Astrocyte (in vitro differentiated cells and primary cell): ENCODE measurements around the gene TMEM176B. TPM values are rescaled to one million over a fixed set of nuclear protein-coding genes. Genes with fewer than 3 reads are reported as not detected.

Source experiments
- DNase-seq: peaks from one replicate; pipeline ENCODE4 v3.0.0-alpha.2; 2010; ENCODE audit warnings: low read depth
- FAIRE-seq: peaks from 2 replicates; lab custom pipeline; 2011; peaks lifted over from hg19 to GRCh38; lab: Jason Lieb, UNC
- H2AFZ ChIP-seq: 2 replicates; pipeline ENCODE4 v1.6.0; 2012; ENCODE audit warnings: low read depth, low read length, inconsistent platforms
- H3K27ac ChIP-seq: 2 replicates; pipeline ENCODE4 v1.5.1; 2011; ENCODE audit warnings: low read depth, low read length, inconsistent platforms
- H3K27me3 ChIP-seq: 2 replicates; pipeline ENCODE4 v1.6.0; 2011; ENCODE audit warnings: low read length, inconsistent platforms; ENCODE audit not compliant: insufficient read depth
- H3K36me3 ChIP-seq: 2 replicates; pipeline ENCODE4 v1.5.1; 2011; ENCODE audit warnings: low read length, inconsistent platforms; ENCODE audit not compliant: insufficient read depth
- H3K4me1 ChIP-seq: 2 replicates; pipeline ENCODE4 v1.5.1; 2011; ENCODE audit warnings: low read length, inconsistent platforms; ENCODE audit not compliant: insufficient read depth
- H3K4me2 ChIP-seq: 2 replicates; pipeline ENCODE4 v1.6.0; 2012; ENCODE audit warnings: low read length, inconsistent platforms
- H3K4me3 ChIP-seq: 2 replicates; pipeline ENCODE4 v1.5.1; 2011; ENCODE audit warnings: low read depth, mild to moderate bottlenecking, low read length, inconsistent platforms; ENCODE audit not compliant: insufficient read depth
- H3K79me2 ChIP-seq: 2 replicates; pipeline ENCODE4 v1.6.0; 2012; ENCODE audit warnings: mild to moderate bottlenecking, low read length, inconsistent platforms; ENCODE audit not compliant: insufficient read depth
- H3K9ac ChIP-seq: 2 replicates; pipeline ENCODE4 v1.6.0; 2012; ENCODE audit warnings: mild to moderate bottlenecking, low read length, inconsistent platforms
- H3K9me3 ChIP-seq: 2 replicates; pipeline ENCODE4 v1.5.1; 2012; ENCODE audit warnings: low read depth, mild to moderate bottlenecking, low read length, inconsistent platforms; ENCODE audit not compliant: insufficient read depth
- H4K20me1 ChIP-seq: 2 replicates; pipeline ENCODE4 v1.6.0; 2012; ENCODE audit warnings: low read length, inconsistent platforms; ENCODE audit not compliant: insufficient read depth
- H3K27ac Mint-ChIP-seq: one replicate; pipeline ENCODE4 v1.8.0; 2021; ENCODE audit warnings: mild to moderate bottlenecking, mixed read lengths; ENCODE audit not compliant: unreplicated experiment
- H3K27me3 Mint-ChIP-seq: one replicate; pipeline ENCODE4 v1.8.0; 2021; ENCODE audit warnings: low read depth, mixed read lengths; ENCODE audit not compliant: unreplicated experiment
- H3K36me3 Mint-ChIP-seq: one replicate; pipeline ENCODE4 v1.8.0; 2021; ENCODE audit warnings: low read depth, mixed read lengths; ENCODE audit not compliant: unreplicated experiment
- H3K4me1 Mint-ChIP-seq: one replicate; pipeline ENCODE4 v1.8.0; 2021; ENCODE audit warnings: low read depth, mixed read lengths; ENCODE audit not compliant: unreplicated experiment
- H3K4me3 Mint-ChIP-seq: one replicate; pipeline ENCODE4 v1.8.0; 2021; ENCODE audit warnings: mild to moderate bottlenecking, moderate library complexity, mixed read lengths; ENCODE audit not compliant: unreplicated experiment
- H3K9me3 Mint-ChIP-seq: one replicate; pipeline ENCODE4 v1.8.0; 2021; ENCODE audit warnings: mild to moderate bottlenecking, mixed read lengths; ENCODE audit not compliant: unreplicated experiment
- EZH2 ChIP-seq: IDR thresholded peaks from 2 replicates; pipeline ENCODE4 v1.6.1; 2012; ENCODE audit warnings: mild to moderate bottlenecking, low read length, inconsistent platforms; ENCODE audit not compliant: insufficient read depth
- total RNA-seq: library from RNA; stranded (reverse); gene quantifications from 2 replicates; pipeline ENCODE4 v1.2.1, GENCODE V29; 2021
- TF ChIP-seq, protein P1 (sequence below): IDR thresholded peaks from 2 replicates; pipeline ENCODE4 v1.5.1; 2011; ENCODE audit warnings: low read depth, mild to moderate bottlenecking, inconsistent platforms, low read length, moderate library complexity; ENCODE audit not compliant: insufficient read depth

The TMEM176B gene
- total RNA-seq, 1 donor from 2014 or later, result 0.32 TPM

DNA sequence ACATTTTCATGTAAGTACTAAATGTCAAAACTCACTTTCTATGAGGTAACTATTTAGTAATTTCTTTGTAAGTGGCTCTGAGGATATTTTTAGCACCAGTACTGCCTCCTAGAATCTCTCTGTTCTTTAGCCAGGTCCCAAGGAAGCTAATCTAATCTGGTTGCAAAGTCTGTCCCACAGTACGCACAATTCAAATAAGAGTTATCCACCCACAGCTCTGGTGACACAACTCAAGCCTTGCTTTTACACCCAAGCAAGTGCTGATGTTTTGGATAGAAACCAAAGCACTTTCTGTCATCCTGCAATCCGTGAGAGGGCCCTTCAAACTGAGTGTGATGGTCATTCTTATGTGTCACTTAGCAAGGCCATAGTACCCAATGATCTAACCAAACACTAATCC is 48.5 kb downstream of the TMEM176B start:
- no peak overlapping the region for H2AFZ ChIP-seq
- no peak overlapping the region for H3K4me2 ChIP-seq
- H3K9me3 ChIP-seq, result no peaks in the 10 kb centered on the region
- H3K27me3 ChIP-seq, result no peaks in the 10 kb centered on the region
- peaks cover under 1% of the 10 kb centered on the region for H3K36me3 Mint-ChIP-seq
- no peak overlapping the region for H3K27ac ChIP-seq
- H3K27ac Mint-ChIP-seq, result no peak overlapping the region
- no peaks in the 10 kb centered on the region for H3K36me3 ChIP-seq
- H3K4me3 Mint-ChIP-seq, result no peak overlapping the region
- no peaks in the 10 kb centered on the region for H3K4me1 ChIP-seq
- no peaks in the 10 kb centered on the region for H3K79me2 ChIP-seq
- no peaks in the 10 kb centered on the region for H4K20me1 ChIP-seq
- FAIRE-seq (no peak), DNase-seq (no peak)
- no peak overlapping the region for H3K4me3 ChIP-seq
- H3K27me3 Mint-ChIP-seq, result peaks cover 24% of the 10 kb centered on the region
- H3K9me3 Mint-ChIP-seq, result peaks cover 4% of the 10 kb centered on the region
- no peak for TF ChIP-seq EZH2
- TF ChIP-seq, protein P1, sequence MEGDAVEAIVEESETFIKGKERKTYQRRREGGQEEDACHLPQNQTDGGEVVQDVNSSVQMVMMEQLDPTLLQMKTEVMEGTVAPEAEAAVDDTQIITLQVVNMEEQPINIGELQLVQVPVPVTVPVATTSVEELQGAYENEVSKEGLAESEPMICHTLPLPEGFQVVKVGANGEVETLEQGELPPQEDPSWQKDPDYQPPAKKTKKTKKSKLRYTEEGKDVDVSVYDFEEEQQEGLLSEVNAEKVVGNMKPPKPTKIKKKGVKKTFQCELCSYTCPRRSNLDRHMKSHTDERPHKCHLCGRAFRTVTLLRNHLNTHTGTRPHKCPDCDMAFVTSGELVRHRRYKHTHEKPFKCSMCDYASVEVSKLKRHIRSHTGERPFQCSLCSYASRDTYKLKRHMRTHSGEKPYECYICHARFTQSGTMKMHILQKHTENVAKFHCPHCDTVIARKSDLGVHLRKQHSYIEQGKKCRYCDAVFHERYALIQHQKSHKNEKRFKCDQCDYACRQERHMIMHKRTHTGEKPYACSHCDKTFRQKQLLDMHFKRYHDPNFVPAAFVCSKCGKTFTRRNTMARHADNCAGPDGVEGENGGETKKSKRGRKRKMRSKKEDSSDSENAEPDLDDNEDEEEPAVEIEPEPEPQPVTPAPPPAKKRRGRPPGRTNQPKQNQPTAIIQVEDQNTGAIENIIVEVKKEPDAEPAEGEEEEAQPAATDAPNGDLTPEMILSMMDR, result no peak
- H3K9ac ChIP-seq, result no peak overlapping the region
- peaks cover 7% of the 10 kb centered on the region for H3K4me1 Mint-ChIP-seq

DNA sequence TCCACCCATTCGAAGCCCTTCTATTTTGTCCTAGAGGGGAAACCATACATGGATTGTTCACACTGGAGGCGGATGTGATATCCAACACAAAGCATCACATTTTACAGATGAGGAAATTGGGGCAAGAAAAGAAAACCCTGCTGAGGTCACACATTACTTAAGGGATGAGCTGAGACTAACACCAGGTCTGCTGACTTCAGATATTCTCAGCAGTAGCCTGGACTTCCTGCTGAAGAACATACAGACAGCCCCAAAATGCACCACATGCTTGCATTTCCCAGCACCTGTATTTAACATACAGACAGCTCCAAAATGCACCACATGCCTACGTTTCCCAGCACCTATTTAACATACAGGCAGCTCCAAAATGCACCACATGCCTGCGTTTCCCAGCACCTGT is 51.8 kb downstream of the TMEM176B start:
- FAIRE-seq, result no peak
- DNase-seq, result no peak
- no peak overlapping the region for H3K27ac Mint-ChIP-seq
- H3K9me3 Mint-ChIP-seq, result peaks cover 4% of the 10 kb centered on the region
- no peak for TF ChIP-seq EZH2
- TF ChIP-seq, protein P1, result no peak
- no peak overlapping the region for H3K4me2 ChIP-seq
- peaks cover 47% of the 10 kb centered on the region for H3K27me3 Mint-ChIP-seq
- H3K27ac ChIP-seq, result no peak overlapping the region
- no peak overlapping the region for H3K4me3 ChIP-seq
- H3K79me2 ChIP-seq, result no peaks in the 10 kb centered on the region
- H3K4me3 Mint-ChIP-seq, result no peak overlapping the region
- H4K20me1 ChIP-seq, result no peaks in the 10 kb centered on the region
- no peak overlapping the region for H2AFZ ChIP-seq
- no peaks in the 10 kb centered on the region for H3K9me3 ChIP-seq
- no peak overlapping the region for H3K9ac ChIP-seq
- H3K27me3 ChIP-seq, result no peaks in the 10 kb centered on the region
- H3K4me1 Mint-ChIP-seq, result no peaks in the 10 kb centered on the region
- H3K4me1 ChIP-seq, result no peaks in the 10 kb centered on the region
- H3K36me3 Mint-ChIP-seq, result peaks cover 1% of the 10 kb centered on the region
- no peaks in the 10 kb centered on the region for H3K36me3 ChIP-seq

GRCh38 chr7:150746921-150747320 is 53.2 kb downstream of the TMEM176B start:
- no peak for TF ChIP-seq EZH2
- TF ChIP-seq, protein P1, result no peak
- H4K20me1 ChIP-seq, result no peaks in the 10 kb centered on the region
- H3K4me1 ChIP-seq, result no peaks in the 10 kb centered on the region
- Mint-ChIP-seq H3K9me3 (peaks cover 6% of the 10 kb centered on the region), H3K4me3 (no peak overlapping the region), H3K27me3 (peaks cover 61% of the 10 kb centered on the region), H3K36me3 (peaks cover 1% of the 10 kb centered on the region), H3K27ac (no peak overlapping the region), H3K4me1 (no peaks in the 10 kb centered on the region)
- DNase-seq (no peak), FAIRE-seq (no peak)
- H3K27me3 ChIP-seq, result no peaks in the 10 kb centered on the region
- H3K9me3 ChIP-seq, result no peaks in the 10 kb centered on the region
- no peak overlapping the region for H3K4me3 ChIP-seq
- H3K9ac ChIP-seq, result no peak overlapping the region
- H3K79me2 ChIP-seq, result no peaks in the 10 kb centered on the region
- H2AFZ ChIP-seq, result no peak overlapping the region
- H3K36me3 ChIP-seq, result no peaks in the 10 kb centered on the region
- H3K4me2 ChIP-seq, result no peak overlapping the region
- no peak overlapping the region for H3K27ac ChIP-seq
